ENCODE data around the gene KANSL1.

The KANSL1 gene

GRCh38 chr17:46143827-46144236 is 49.4 kb downstream of the KANSL1 start:
- no peak for TF ChIP-seq RARB (CRISPR knock-in tag; IDR thresholded peaks at IDR 0.05)
- no peak for TF ChIP-seq ZFP30 (CRISPR knock-in tag; IDR thresholded peaks at IDR 0.05)
- TF ChIP-seq BACH2 (CRISPR knock-in tag; IDR thresholded peaks at IDR 0.05; ENCODE audit: borderline replicate concordance) = no peak
- no peak for TF ChIP-seq ZFP3 (CRISPR knock-in tag; IDR thresholded peaks at IDR 0.05)
- no peak for TF ChIP-seq PATZ1 (CRISPR knock-in tag; IDR thresholded peaks at IDR 0.05; ENCODE audit: borderline replicate concordance)
- no peak for ATAC-seq

GRCh38 chr17:46141645-46142044 is 51.6 kb downstream of the KANSL1 start:
- no peak for TF ChIP-seq CSRNP3 (CRISPR knock-in tag; IDR thresholded peaks at IDR 0.05)
- no peak for TF ChIP-seq PATZ1 (CRISPR knock-in tag; IDR thresholded peaks at IDR 0.05; ENCODE audit: borderline replicate concordance)
- TF ChIP-seq ZC3H10 (CRISPR knock-in tag; IDR thresholded peaks at IDR 0.05) = no peak
- no peak for TF ChIP-seq ZNF565 (CRISPR knock-in tag; conservative IDR thresholded peaks at IDR 0.05; ENCODE audit: low read depth)
- TF ChIP-seq ARNTL (CRISPR knock-in tag; IDR thresholded peaks at IDR 0.05; ENCODE audit: borderline replicate concordance, low read depth) = no peak
- no peak for TF ChIP-seq CREB5 (CRISPR knock-in tag; IDR thresholded peaks at IDR 0.05; ENCODE audit: low read depth)
- no peak for TF ChIP-seq ZFP3 (CRISPR knock-in tag; IDR thresholded peaks at IDR 0.05)
- no peak for TF ChIP-seq ISL1 (CRISPR knock-in tag; IDR thresholded peaks at IDR 0.05)
- no peak for TF ChIP-seq POU6F1 (CRISPR knock-in tag; IDR thresholded peaks at IDR 0.05; ENCODE audit: borderline replicate concordance, low read depth)
- no peak for TF ChIP-seq TSHZ2 (CRISPR knock-in tag; IDR thresholded peaks at IDR 0.05)
- no peak for TF ChIP-seq OSR1 (CRISPR knock-in tag; IDR thresholded peaks at IDR 0.05)
- TF ChIP-seq RARB (CRISPR knock-in tag; IDR thresholded peaks at IDR 0.05) = no peak
- no peak for TF ChIP-seq PPARA (CRISPR knock-in tag; IDR thresholded peaks at IDR 0.05; ENCODE audit: borderline replicate concordance)
- TF ChIP-seq BACH2 (CRISPR knock-in tag; IDR thresholded peaks at IDR 0.05; ENCODE audit: borderline replicate concordance) = no peak
- TF ChIP-seq SNAI2 (CRISPR knock-in tag; IDR thresholded peaks at IDR 0.05) = no peak
- TF ChIP-seq GLIS3 (CRISPR knock-in tag; IDR thresholded peaks at IDR 0.05) = no peak
- ATAC-seq = no peak

GRCh38 chr17:46140645-46141197 is 52.5 kb downstream of the KANSL1 start:
- no peak for TF ChIP-seq CSRNP3 (CRISPR knock-in tag; IDR thresholded peaks at IDR 0.05)
- TF ChIP-seq ZFP30 (CRISPR knock-in tag; IDR thresholded peaks at IDR 0.05) = no peak
- no peak for TF ChIP-seq BACH2 (CRISPR knock-in tag; IDR thresholded peaks at IDR 0.05; ENCODE audit: borderline replicate concordance)
- no peak for TF ChIP-seq GLIS3 (CRISPR knock-in tag; IDR thresholded peaks at IDR 0.05)
- TF ChIP-seq PATZ1 (CRISPR knock-in tag; IDR thresholded peaks at IDR 0.05; ENCODE audit: borderline replicate concordance) = no peak
- no peak for TF ChIP-seq CREB5 (CRISPR knock-in tag; IDR thresholded peaks at IDR 0.05; ENCODE audit: low read depth)
- no peak for ATAC-seq
